SU-DHL-6 (cell line): ENCODE results near the gene GPRC5D.

Source experiments
- H2AFZ ChIP-seq: fragments of 200-600 bp; sonication (generic); 2 replicates; pipeline ENCODE4 v1.6.1; 2014; ENCODE audit warnings: low read depth, mild to moderate bottlenecking, moderate library complexity, mixed read lengths, antibody characterized with exemption, low read length; ENCODE audit not compliant: severe bottlenecking
- H3F3A ChIP-seq: fragments of 200-600 bp; shearing (Covaris generic); 2 replicates; pipeline ENCODE4 v1.6.0; 2016; ENCODE audit warnings: antibody characterized with exemption, mild to moderate bottlenecking; ENCODE audit not compliant: insufficient read depth
- H3K27ac ChIP-seq: fragments of 200-600 bp; sonication (generic); 2 replicates; pipeline ENCODE4 v1.5.1; 2016; ENCODE audit warnings: low read depth, mild to moderate bottlenecking, low read length, moderate library complexity, mixed read lengths
- H3K27me3 ChIP-seq: fragments of 200-600 bp; sonication (generic), shearing (Covaris generic); 2 replicates; pipeline ENCODE4 v1.6.0; 2014; ENCODE audit warnings: mild to moderate bottlenecking, low read length
- H3K36me3 ChIP-seq: fragments of 200-600 bp; sonication (generic); 2 replicates; pipeline ENCODE4 v1.6.1; 2014; ENCODE audit warnings: mild to moderate bottlenecking, low read length, mixed read lengths
- H3K4me2 ChIP-seq: fragments of 300-600, 200-600 bp; shearing (Covaris generic), sonication (generic); 2 replicates; pipeline ENCODE4 v1.6.0; 2014; ENCODE audit warnings: low read length, low read depth, mild to moderate bottlenecking; ENCODE audit not compliant: poor library complexity, severe bottlenecking
- H3K4me3 ChIP-seq: fragments of 200-600 bp; sonication (generic); 2 replicates; pipeline ENCODE4 v1.5.1; 2014; ENCODE audit warnings: antibody characterized with exemption, low read length, mild to moderate bottlenecking, mixed read lengths; ENCODE audit not compliant: insufficient read depth, poor library complexity, severe bottlenecking
- H3K79me2 ChIP-seq: fragments of 200-600 bp; sonication (generic); 2 replicates; pipeline ENCODE4 v1.6.1; 2014; ENCODE audit warnings: mild to moderate bottlenecking, low read length, moderate library complexity; ENCODE audit not compliant: insufficient read depth
- H3K9ac ChIP-seq: fragments of 200-600 bp; sonication (generic); 2 replicates; pipeline ENCODE4 v1.7.0; 2014; ENCODE audit warnings: mild to moderate bottlenecking, low read length
- H3K9me2 ChIP-seq: fragments of 200-600 bp; sonication (generic); replicated peaks from 2 replicates; pipeline ENCODE4 v1.6.1; 2014; ENCODE audit warnings: low read length; ENCODE audit not compliant: insufficient read depth
- H3K9me3 ChIP-seq: fragments of 200-600 bp; sonication (generic); 2 replicates; pipeline ENCODE4 v1.6.1; 2014; ENCODE audit warnings: low read length, mixed read lengths; ENCODE audit not compliant: insufficient read depth
- H4K20me1 ChIP-seq: fragments of 200-600 bp; sonication (generic); 2 replicates; pipeline ENCODE4 v1.6.1; 2014; ENCODE audit warnings: low read depth, mild to moderate bottlenecking, antibody characterized with exemption, low read length, moderate library complexity, mixed read lengths
- EZH2phosphoT487 ChIP-seq: fragments of 200-600 bp; sonication (generic), shearing (Covaris generic); conservative IDR thresholded peaks from 2 replicates; pipeline ENCODE4 v1.6.1; 2018; ENCODE audit warnings: mild to moderate bottlenecking, antibody characterized with exemption, low read length, moderate library complexity, mixed read lengths
- TF ChIP-seq, protein P1 (sequence below): fragments of 200-600 bp; sonication (generic); IDR thresholded peaks from one replicate; pipeline ENCODE4 v1.5.1; 2017; ENCODE audit warnings: antibody characterized with exemption, mild to moderate bottlenecking, low read length, moderate library complexity; ENCODE audit not compliant: insufficient read depth, poor library complexity, severe bottlenecking

The GPRC5D gene

DNA sequence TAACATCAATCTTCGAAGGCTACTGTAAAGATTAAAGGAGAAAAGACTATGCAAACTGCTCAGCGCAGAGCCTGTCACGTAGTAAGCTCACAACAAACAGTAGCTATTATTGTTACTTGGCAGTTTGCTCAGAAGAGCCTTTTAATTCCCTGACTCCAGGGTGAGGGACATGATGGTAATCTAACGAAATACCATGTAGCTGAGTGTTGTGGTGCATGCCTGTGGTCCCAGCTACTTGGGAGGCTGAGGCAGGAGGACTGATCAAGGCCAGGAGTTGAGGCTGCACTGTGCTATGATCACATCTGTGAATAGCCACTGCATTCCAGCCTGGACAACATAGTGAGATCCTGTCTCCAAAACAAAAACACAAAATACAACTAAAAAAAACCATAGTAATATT is 25.3 kb upstream of the GPRC5D start:
- Histone ChIP-seq H3F3A (no peaks in the 10 kb centered on the region), H3K36me3 (no peaks in the 10 kb centered on the region), H3K9me2 (no peaks in the 10 kb centered on the region), H2AFZ (no peak overlapping the region), H3K9ac (no peak overlapping the region), H3K4me2 (no peak overlapping the region), H3K4me3 (no peak overlapping the region), H3K9me3 (no peaks in the 10 kb centered on the region), H3K79me2 (no peaks in the 10 kb centered on the region), H3K27ac (no peak overlapping the region), H4K20me1 (no peaks in the 10 kb centered on the region), H3K27me3 (no peaks in the 10 kb centered on the region)
- TF ChIP-seq, protein P1, sequence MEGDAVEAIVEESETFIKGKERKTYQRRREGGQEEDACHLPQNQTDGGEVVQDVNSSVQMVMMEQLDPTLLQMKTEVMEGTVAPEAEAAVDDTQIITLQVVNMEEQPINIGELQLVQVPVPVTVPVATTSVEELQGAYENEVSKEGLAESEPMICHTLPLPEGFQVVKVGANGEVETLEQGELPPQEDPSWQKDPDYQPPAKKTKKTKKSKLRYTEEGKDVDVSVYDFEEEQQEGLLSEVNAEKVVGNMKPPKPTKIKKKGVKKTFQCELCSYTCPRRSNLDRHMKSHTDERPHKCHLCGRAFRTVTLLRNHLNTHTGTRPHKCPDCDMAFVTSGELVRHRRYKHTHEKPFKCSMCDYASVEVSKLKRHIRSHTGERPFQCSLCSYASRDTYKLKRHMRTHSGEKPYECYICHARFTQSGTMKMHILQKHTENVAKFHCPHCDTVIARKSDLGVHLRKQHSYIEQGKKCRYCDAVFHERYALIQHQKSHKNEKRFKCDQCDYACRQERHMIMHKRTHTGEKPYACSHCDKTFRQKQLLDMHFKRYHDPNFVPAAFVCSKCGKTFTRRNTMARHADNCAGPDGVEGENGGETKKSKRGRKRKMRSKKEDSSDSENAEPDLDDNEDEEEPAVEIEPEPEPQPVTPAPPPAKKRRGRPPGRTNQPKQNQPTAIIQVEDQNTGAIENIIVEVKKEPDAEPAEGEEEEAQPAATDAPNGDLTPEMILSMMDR, result no peak
- TF ChIP-seq EZH2phosphoT487, result no peak

DNA sequence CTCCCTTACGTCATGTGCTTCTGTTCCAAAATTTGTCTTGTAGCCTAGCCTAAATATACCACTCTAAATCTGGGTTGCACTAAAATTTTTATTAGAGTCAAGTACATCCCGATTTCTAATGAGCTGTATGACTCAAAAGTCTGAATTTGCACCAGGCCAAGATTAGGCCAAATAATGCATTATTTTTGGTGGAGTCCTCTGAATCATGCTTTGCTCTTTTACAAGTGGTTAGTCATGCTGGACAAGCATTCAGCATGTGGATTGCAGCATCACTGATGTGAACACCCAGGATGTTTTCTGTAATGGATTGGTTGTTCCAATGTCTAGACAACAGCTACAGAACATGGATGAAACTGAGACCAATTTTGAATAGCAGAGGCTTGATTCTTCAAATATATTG is 24.4 kb upstream of the GPRC5D start:
- H3K79me2 ChIP-seq, result no peaks in the 10 kb centered on the region
- H3K9ac ChIP-seq, result no peak overlapping the region
- no peak overlapping the region for H2AFZ ChIP-seq
- no peak overlapping the region for H3K27ac ChIP-seq
- no peaks in the 10 kb centered on the region for H3K9me3 ChIP-seq
- no peaks in the 10 kb centered on the region for H3F3A ChIP-seq
- H3K4me3 ChIP-seq, result no peak overlapping the region
- no peaks in the 10 kb centered on the region for H4K20me1 ChIP-seq
- no peak overlapping the region for H3K4me2 ChIP-seq
- no peaks in the 10 kb centered on the region for H3K9me2 ChIP-seq
- no peaks in the 10 kb centered on the region for H3K27me3 ChIP-seq
- TF ChIP-seq, protein P1, result no peak
- TF ChIP-seq EZH2phosphoT487, result no peak
- H3K36me3 ChIP-seq, result no peaks in the 10 kb centered on the region

DNA sequence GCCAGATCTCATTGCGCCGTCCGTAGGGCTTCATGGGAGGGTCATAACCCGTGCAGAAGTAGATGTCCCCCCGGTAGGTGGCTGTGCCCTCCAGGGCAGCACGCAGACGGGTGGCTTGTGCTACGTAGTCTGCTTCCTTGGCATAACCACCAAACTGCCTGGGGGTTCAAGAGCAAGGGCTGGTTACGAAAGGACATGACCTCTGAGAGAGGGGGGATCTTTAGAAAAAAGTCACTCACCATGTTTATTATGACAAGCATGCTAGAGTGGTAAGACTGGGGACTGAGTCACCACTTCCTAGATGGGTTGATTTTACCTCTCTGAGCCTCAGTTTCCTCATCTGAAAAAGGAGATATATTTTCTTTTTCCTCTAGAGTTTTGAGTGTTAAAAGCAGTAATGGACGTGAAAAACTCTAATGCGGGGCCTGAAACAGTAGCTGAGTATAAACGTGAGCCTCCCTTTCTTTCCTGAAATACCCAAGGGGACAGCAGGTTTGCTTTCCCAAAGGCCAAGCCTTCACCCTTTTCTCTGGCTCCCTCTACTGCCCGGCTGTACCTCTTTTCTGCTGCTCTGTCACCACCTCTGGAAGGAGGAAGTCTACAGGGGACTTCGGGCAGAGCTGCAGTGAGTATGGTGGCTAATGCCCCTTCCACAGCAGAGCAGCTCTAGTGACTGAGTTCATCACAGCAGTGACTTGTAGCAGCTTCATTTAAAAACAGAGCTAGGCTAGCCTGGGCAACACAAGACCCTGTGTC is 23.5 kb upstream of the GPRC5D start:
- TF ChIP-seq EZH2phosphoT487, result no peak
- TF ChIP-seq, protein P1, result no peak
- Histone ChIP-seq H2AFZ (no peak overlapping the region), H3K9ac (no peak overlapping the region), H3K36me3 (no peaks in the 10 kb centered on the region), H3K9me3 (no peaks in the 10 kb centered on the region), H3K79me2 (no peaks in the 10 kb centered on the region), H3K27me3 (no peaks in the 10 kb centered on the region), H3K27ac (no peak overlapping the region), H3K9me2 (no peaks in the 10 kb centered on the region), H3K4me3 (no peak overlapping the region), H4K20me1 (no peaks in the 10 kb centered on the region), H3K4me2 (no peak overlapping the region), H3F3A (no peaks in the 10 kb centered on the region)
